Endothelial cell (in vitro differentiated cells): ENCODE data around the gene ZNF618. TPM values are rescaled to one million over a fixed set of nuclear protein-coding genes. Genes with fewer than 3 reads are reported as not detected.
A peak's percentile ranks its signal among the peaks of the same experiment; 100 is the strongest.

ENCODE experiments used
- DNase-seq: peaks from one replicate; pipeline ENCODE4 v3.0.0; 2021; ENCODE audit warnings: low spot score
- H3K27ac Mint-ChIP-seq: one replicate; pipeline ENCODE4 v1.8.0; 2021; ENCODE audit warnings: mixed read lengths, inconsistent platforms; ENCODE audit not compliant: unreplicated experiment
- H3K27me3 Mint-ChIP-seq: one replicate; pipeline ENCODE4 v1.8.0; 2021; ENCODE audit warnings: mild to moderate bottlenecking, moderate library complexity, mixed read lengths, inconsistent platforms; ENCODE audit not compliant: unreplicated experiment
- H3K36me3 Mint-ChIP-seq: one replicate; pipeline ENCODE4 v1.8.0; 2021; ENCODE audit warnings: mild to moderate bottlenecking, low read depth, mixed read lengths, inconsistent platforms; ENCODE audit not compliant: unreplicated experiment
- H3K4me1 Mint-ChIP-seq: one replicate; pipeline ENCODE4 v1.8.0; 2021; ENCODE audit warnings: mild to moderate bottlenecking, mixed read lengths, inconsistent platforms; ENCODE audit not compliant: unreplicated experiment
- H3K4me3 Mint-ChIP-seq: one replicate; pipeline ENCODE4 v1.8.0; 2021; ENCODE audit warnings: mild to moderate bottlenecking, mixed read lengths, inconsistent platforms; ENCODE audit not compliant: unreplicated experiment
- H3K9me3 Mint-ChIP-seq: one replicate; pipeline ENCODE4 v1.8.0; 2021; ENCODE audit warnings: mixed read lengths, inconsistent platforms; ENCODE audit not compliant: unreplicated experiment
- CTCF ChIP-seq: fragments of 200-600 bp; sonication (generic); IDR thresholded peaks from one replicate; pipeline ENCODE4 v1.5.0; 2021; ENCODE audit warnings: antibody characterized with exemption; ENCODE audit not compliant: unreplicated experiment
- total RNA-seq: library from RNA; stranded (reverse); fragmentation: NEBNext Ultra II Directional; extraction: Animal tissue kit (Norgen Biotek cat#: 25700); gene quantifications from one replicate; pipeline ENCODE4 v1.2.1, GENCODE V29; 2021; ENCODE audit not compliant: unreplicated experiment

Gene ZNF618
- total RNA-seq, 1 donor from 2014 or later: 35.0 TPM

GRCh38 chr9:113886026-113886369 lies 9.9 kb downstream of the ZNF618 start:
- no peak for DNase-seq
- no peaks in the 10 kb centered on the region for H3K27me3 Mint-ChIP-seq
- peaks cover 23% of the 10 kb centered on the region for H3K36me3 Mint-ChIP-seq
- H3K27ac Mint-ChIP-seq: no peak overlapping the region
- no peak for TF ChIP-seq CTCF
- H3K9me3 Mint-ChIP-seq: no peaks in the 10 kb centered on the region
- H3K4me1 Mint-ChIP-seq: peaks cover 9% of the 10 kb centered on the region
- no peak overlapping the region for H3K4me3 Mint-ChIP-seq

GRCh38 chr9:113886466-113886865 lies 10.4 kb downstream of the ZNF618 start:
- Mint-ChIP-seq H3K27ac (no peak overlapping the region), H3K9me3 (no peaks in the 10 kb centered on the region), H3K4me3 (no peak overlapping the region), H3K4me1 (peaks cover 9% of the 10 kb centered on the region), H3K27me3 (no peaks in the 10 kb centered on the region), H3K36me3 (peaks cover 23% of the 10 kb centered on the region)
- no peak for TF ChIP-seq CTCF
- no peak for DNase-seq

GRCh38 chr9:113886933-113887332 lies 10.8 kb downstream of the ZNF618 start:
- H3K36me3 Mint-ChIP-seq: peaks cover 23% of the 10 kb centered on the region
- H3K9me3 Mint-ChIP-seq: no peaks in the 10 kb centered on the region
- H3K4me3 Mint-ChIP-seq: no peak overlapping the region
- DNase-seq: no peak
- H3K27me3 Mint-ChIP-seq: no peaks in the 10 kb centered on the region
- H3K4me1 Mint-ChIP-seq: peaks cover 9% of the 10 kb centered on the region
- no peak overlapping the region for H3K27ac Mint-ChIP-seq
- no peak for TF ChIP-seq CTCF

GRCh38 chr9:113887436-113887835 lies 11.3 kb downstream of the ZNF618 start:
- Mint-ChIP-seq H3K4me1 (peaks cover 9% of the 10 kb centered on the region), H3K27ac (peak overlapping the region; percentile 43), H3K27me3 (no peaks in the 10 kb centered on the region), H3K36me3 (peaks cover 23% of the 10 kb centered on the region), H3K4me3 (no peak overlapping the region), H3K9me3 (no peaks in the 10 kb centered on the region)
- no peak for TF ChIP-seq CTCF
- DNase-seq: no peak

GRCh38 chr9:113888336-113888735 lies 12.2 kb downstream of the ZNF618 start:
- H3K4me3 Mint-ChIP-seq: no peak overlapping the region
- H3K36me3 Mint-ChIP-seq: peaks cover 23% of the 10 kb centered on the region
- no peak for DNase-seq
- H3K27me3 Mint-ChIP-seq: no peaks in the 10 kb centered on the region
- H3K27ac Mint-ChIP-seq: no peak overlapping the region
- H3K4me1 Mint-ChIP-seq: peaks cover 9% of the 10 kb centered on the region
- TF ChIP-seq CTCF: no peak
- no peaks in the 10 kb centered on the region for H3K9me3 Mint-ChIP-seq
